NK-92 treated with Interleukin-12 subunit alpha and Interleukin-12 subunit beta, amount 100 ng/mL, for 24 hours (cell line): ENCODE results near the gene CDH23.
A peak's percentile ranks its signal among the peaks of the same experiment; 100 is the strongest.

Experiments used
- DNase-seq: peaks from one replicate; lab custom pipeline; 2025; lab: John Stamatoyannopoulos, UW

CDH23 gene

DNA sequence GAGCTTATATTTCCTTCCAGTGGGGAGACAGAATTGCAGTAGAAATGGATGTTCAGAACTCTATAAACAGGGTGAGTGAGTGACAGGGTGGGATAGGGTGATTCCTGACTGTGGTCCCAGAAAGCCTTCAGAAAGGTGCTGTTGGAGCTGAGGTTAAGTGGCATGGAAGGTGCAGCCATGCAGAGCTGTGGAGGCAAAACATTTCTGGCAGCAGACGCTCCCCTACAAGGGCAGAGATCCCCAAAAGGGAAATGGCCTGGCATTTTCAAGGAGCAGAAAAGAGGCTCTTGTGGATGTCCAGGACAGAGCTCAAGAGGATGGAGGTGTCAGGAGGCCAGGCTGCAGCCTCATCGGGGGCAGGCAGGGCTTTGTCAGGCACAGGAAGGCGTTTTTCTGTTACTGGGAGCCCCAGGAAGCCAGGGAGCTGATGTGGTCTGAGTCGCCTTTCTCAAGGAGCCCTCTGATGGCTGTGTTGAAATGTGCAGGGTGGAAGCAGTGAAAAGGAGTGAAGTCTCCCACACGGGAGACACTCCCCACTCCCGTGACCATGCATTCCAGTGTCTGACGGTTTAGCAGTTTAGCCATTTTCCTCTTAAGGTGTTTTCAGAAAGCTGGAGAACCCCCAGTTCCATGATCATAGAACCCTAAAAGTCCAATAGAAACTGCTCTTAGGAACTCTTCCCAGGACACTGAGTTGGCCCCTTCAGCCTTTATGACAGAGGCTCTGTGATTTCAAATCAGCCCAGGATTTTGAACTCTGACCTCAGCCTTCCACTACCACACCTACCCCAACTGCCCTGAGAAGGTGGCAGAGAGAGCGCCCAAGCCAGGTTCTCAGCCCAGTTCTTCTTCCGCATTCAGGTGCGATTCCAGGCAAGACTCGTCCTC, 226.6 kb downstream of the CDH23 start:
- DNase-seq = no peak

GRCh38 chr10:71623986-71624291, 227.2 kb downstream of the CDH23 start:
- no peak for DNase-seq

DNA sequence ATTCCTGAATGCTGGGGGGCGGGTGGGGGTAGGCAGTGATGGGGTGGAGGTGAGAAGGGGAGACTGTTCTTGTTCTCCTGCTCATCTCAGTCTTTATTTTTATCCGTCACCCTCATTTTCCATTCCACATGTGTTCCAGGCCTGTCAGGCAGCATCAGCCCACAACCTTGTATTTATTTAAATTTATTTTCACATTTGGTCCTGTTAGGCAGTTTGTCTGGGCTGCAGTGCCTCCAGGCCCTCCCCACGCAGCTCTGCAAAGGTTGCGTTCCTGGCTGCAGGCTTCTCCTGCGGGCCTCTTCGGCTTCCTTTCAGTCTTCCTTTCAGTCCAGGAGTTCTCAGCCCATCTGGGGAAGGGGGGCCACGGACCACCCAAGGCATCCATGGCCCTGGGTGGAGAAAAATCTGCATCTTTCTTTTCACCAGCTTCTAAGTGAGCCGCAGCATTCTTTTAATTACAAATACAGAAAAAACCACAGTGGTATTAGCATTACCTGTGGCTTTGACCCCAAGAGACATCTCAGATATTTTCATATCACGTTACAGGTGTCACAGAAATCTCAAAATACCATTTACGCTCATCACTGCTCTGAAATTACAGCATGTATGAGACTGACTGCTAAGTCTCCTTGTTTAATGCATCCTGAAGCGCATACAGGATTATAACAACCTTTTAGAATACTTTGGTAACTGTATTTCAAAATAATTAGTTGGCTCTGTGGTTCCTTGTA, 228.9 kb downstream of the CDH23 start:
- no peak for DNase-seq

DNA sequence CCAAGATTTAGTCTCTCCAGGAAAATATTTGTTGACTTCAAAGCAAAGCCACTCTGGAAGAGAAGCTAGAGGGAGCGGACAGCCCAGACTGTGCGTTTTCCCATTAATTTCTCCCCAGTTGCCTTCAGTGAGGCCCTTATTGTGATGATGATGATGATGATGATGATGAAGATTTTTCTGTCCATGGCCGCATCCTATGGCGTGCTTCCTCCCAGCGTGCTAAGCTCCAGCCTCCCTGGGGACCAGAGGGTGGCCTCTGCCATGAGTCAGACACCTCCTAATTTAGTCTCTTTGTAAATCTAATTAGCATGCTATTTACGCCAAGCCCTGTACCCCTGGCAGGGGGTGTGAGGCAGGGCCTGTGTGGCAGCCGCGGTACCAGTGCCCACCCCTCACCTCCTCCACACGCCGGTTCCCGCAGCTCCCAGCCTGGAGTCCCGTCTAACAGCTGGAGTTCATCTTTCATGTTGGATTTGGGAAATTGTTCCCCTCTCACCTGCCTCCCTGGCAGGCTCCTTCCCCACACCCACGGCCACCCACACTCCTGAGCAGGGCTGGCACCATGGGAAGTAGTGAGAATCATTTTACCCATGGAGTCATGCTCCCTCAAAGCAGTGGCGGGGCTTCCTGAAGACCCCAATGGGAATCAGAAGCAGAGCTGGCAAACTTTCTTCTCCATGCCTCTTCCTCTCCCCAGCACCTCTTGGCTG, 230.7 kb downstream of the CDH23 start:
- no peak for DNase-seq

DNA sequence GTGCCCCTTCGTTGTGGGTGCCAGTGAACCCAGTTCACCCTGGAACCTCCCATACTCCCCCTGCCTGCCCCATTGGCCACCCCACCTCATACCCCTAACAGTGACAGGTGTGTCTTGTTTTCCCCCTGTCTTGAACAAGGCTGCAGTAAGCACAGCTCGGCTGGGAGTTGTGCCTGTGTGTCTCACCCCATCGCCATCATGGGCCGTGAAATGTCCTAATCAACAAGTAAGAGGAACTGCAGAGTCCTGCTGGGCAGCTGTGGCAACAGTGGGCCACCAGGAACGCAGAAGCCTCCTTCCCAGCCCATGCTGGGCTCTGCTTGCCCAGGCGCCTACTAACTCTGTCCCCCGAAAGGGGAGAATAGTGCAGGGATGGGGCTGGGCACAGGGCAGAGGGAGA, 231.2 kb downstream of the CDH23 start:
- DNase-seq = no peak

- DNase-seq = no peak
These were observed 232.4 kb downstream of the CDH23 start for GRCh38 chr10:71629131-71629530.

- DNase-seq = no peak
These were observed 233.4 kb downstream of the CDH23 start for GRCh38 chr10:71630168-71630567.

DNA sequence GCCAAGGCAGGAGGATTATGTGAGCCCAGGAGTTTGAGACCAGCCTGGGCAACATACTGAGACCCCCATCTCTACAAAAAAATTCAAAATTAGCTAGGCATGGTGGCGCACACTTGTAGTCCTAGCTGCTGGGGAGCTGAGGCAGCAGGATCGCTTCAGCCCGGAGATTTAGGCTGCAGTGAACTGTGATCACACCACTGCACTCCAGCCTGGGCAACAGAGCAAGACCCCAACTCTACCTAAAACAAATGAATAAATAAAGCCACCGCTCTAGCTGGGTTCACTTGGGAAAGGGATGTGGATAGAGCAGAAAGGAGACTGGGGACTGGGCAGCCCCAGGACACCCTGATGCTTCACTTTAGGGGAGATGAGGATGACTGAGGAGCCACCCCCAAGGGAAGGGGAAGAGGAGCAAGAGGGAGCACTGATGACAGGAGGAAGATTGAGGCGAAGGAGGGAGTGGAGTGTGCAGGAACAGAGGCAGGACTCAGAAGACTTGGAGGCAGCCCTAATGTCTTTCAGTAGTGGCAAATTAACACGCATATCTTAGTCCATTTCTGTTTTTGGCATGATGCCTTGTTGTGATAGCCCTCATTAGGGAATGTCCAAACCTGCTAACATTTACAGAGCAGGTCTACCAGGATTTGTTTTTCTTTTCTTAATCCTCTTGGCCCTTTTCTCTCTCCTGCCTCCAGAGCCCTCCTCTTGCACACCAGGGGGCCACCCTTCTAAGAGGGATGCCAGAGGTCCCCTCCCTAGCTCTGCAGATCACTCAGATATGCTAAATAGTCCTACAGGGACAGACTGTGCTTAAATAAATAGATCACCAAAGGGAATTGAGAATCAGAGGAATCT, 234.5 kb downstream of the CDH23 start:
- no peak for DNase-seq

- DNase-seq = no peak
These were observed 235.6 kb downstream of the CDH23 start for GRCh38 chr10:71632200-71632820.

DNA sequence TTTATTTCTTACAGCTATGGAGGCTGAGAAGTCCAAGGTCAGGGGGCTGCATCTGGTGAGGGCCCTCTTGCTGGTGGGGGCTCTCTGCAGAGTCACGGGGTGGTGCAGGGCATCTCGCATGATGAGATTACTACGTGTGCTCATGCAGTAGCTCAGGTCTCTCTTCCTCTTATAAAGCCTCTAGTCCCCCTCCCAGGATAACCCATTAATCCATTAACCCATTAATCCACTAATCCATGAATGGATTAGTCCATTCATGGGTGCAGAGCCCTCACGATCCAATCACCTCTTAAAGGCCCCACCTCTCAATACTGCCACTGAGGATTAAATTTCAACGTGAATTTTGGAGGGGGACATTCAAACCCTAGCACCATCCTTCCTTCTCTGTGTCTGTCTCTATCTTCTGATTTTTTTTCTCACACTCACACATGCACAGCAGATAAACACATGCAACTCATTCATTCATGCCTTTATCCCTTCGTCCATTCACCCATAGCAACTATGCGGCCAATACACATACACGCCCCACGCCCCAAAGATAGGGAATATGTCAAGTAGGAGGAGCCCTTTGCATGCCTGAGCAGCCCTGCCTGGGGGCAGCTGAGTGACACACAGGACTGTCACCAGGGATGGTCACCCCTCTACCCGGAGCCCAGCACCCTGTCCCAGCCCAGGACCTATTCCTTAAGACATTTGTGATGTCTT, 236.3 kb downstream of the CDH23 start:
- no peak for DNase-seq

DNA sequence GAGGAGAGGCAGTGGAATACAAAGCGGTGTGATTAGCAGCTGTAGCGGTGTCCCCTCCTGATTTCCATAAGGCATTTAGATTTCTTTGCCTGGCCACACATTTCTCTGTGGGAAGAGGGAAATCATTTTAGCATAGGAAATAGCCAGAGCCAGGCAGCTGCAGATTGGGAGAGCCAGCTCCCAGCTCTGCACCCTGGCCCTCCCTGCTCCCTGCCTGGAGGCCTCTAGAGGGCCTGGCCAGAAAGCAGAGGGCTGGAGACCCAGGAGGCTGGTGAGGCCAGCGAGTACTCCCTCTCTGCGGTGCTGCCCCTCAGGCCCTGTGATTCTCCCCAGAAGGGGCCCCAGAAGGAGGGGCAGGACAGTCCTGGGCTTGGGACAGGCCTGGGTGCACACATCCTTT, 237.2 kb downstream of the CDH23 start:
- no peak for DNase-seq

DNA sequence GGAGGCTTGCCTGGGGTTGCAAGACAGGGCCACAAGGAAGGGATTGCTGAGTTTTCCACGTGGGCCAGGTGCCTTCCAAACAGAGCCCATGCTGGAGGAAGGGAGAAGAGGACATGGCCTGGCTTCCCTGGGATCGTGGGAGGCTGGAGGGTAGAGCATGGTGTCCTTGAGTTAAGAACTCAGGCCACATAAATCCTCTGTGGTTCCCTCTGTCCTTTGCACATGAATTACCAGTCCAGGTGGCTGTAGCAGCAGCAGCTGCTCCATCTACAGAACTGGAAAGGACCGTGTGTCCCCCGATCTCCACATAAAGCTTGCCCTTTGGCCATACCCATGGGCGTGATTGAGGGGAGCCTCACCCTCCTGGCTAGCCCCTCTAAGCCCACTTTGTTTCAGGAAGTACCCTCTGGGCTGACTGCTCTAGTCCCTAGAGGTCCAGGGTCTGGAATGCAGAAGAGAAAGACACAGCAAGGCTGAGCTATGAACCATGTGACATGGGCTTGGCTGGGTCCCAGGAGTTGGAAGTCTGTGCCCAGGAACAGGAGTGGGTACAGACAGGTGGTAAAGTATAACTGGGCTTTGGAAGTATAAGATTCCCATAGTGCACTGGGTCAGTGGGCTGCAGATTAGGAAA, 237.9 kb downstream of the CDH23 start:
- no peak for DNase-seq

DNA sequence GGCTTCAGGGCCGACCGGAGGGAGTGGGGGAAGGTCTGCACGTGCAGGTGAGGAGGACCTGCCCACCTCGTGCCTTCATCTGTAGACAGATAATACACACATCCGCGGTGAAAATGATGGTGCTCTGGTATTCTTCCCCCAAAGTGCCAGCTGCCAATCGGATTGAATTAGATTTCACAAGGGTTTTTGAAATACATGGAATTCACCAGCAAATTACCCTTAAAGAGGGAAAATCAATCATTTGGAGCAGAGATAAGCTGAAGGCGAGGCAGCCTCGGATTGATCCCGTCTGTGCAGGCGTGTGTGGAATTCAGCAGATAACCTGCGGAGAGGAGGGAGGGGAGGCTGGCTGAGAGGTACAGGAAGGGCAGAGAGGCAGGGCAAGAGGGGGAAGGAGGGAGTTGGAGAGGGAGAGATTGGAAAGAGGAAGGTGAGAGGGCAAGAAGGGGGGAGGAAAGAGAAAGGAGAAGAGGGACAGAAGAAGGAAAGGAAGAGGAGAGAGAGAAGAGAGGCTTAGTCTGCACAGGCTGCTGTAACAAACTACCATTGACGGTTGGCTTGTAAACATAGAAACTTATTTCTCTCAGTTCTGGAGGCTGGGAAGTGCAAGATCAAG, 238.6 kb downstream of the CDH23 start:
- DNase-seq = no peak

GRCh38 chr10:71635867-71636266, 239.1 kb downstream of the CDH23 start:
- DNase-seq = no peak

DNA sequence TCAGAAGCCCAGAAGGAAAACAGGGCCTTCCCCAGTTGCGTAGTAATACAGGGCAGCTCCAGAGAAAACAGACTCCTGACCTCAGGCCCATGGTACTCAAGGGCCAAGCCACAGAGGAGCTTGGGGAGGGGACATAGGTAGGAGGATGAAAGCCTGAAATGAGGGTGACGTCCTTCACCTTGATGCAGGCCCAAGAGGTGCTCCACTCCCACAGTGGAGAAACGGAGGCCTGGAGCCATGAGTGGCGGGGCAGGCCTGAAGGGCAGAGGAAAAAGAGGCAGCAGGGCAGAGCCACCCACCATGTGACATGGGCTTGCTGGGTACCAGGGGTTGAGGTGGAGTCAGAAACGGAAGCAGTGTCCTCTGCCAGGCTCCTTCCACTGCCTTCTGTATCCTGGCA, 239.9 kb downstream of the CDH23 start:
- no peak for DNase-seq

GRCh38 chr10:71637305-71637704, 240.6 kb downstream of the CDH23 start:
- no peak for DNase-seq

- peak; percentile 44 for DNase-seq
These were observed 241.5 kb downstream of the CDH23 start for GRCh38 chr10:71638064-71638821.

DNA sequence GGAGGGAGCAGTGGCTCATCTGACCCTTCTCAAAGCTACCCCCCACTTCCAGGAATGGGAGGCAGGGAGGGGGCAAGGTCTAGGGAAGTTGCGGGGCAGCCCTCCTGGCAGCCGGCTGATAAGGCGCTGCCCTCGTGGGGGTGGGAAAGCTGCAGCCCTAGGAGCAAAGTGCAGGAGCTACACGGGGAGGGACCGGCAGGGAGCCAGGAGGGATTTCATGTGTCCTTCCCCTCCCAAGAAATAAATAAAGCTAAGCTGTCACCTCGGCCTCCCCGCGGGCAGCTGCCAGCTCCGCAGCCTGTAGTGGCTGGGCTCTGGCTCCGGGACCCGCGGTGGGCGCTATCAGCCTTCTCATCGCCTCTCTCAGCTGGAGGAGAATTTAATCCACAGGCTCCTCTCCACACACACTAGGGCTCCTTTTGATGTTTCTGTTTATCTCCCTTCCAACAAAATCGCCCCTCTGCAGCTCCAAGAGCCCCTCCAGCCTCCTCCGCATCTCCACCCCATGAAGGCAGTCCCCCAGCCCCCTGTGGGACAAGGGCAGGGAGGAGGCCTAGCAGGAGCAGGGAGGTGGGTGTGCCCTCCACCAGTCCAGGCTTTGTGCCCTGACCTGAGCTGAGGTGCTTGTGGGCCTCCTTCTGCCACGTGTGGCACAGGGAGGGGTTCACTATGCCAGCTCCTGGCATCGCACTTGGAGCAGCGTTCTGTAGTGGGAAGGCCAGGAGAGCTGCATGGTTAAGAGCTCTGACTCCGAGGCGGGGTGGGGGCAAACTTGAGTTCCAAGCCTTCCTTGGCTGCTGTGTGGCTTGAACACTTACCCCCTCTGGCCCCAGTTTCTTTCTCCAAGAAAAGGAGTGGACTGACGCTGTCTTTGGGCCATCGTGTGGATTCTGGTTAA, 242.4 kb downstream of the CDH23 start:
- no peak for DNase-seq
